Measurements from ENCODE around the gene GRM4.
"Not testable (repeated sequence)": the region's sequence is repeated elsewhere in the genome, so short reads cannot be mapped to it uniquely, and the experiment has no call there.

Gene GRM4

DNA sequence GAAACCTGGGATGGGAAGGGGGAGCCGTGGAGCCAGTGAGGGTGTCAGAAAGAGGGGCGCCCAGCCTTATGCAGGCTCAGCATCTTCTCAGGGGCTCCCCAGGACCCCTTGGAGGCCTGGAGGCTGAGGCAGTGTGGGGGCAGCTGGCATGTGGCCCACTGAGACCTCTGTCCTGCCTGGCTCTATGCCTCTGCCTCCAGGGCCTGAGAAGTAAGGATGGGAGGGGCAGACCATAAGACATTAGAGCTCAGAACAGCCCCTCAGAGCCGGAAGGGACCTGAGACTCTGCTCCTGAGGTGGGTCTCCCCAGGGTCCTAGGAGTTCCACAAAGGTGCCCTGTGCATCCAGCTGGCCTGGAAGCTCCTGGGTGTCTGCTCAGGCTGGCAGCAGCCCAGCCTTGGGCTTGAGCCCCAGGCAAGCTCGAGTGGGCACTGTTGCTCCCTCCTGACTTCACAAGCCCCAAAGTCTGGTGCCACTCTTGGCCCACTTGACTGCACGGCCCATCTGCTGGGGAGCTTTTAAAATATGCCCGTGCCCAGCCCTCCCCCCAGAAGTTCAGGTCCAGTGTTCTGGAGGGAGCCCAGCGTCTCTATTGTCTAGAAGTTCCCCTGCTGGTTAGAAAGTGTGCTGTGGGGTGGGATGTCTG lies 126.8 kb downstream of the GRM4 start:
- DNase-seq = no peak

DNA sequence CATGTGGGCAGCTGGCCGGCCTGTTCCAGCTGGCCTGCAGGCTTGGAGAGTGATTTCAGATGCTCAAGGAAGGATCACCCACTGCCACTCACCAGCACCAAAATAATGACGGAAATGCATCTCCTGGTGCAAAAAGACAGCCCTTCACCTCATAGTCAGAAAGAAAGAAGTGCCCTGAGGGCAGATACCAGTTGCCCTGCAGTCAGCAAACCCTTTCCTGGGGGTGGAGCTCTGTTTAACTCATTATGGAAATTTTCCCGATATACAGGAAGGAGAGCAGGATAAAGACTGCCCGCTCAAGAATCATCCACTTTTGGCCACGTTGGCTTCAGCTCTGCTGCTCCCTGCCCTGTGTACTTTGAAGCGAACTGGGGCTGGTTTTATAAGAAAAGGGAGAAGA lies 127.9 kb downstream of the GRM4 start:
- DNase-seq = no peak

DNA sequence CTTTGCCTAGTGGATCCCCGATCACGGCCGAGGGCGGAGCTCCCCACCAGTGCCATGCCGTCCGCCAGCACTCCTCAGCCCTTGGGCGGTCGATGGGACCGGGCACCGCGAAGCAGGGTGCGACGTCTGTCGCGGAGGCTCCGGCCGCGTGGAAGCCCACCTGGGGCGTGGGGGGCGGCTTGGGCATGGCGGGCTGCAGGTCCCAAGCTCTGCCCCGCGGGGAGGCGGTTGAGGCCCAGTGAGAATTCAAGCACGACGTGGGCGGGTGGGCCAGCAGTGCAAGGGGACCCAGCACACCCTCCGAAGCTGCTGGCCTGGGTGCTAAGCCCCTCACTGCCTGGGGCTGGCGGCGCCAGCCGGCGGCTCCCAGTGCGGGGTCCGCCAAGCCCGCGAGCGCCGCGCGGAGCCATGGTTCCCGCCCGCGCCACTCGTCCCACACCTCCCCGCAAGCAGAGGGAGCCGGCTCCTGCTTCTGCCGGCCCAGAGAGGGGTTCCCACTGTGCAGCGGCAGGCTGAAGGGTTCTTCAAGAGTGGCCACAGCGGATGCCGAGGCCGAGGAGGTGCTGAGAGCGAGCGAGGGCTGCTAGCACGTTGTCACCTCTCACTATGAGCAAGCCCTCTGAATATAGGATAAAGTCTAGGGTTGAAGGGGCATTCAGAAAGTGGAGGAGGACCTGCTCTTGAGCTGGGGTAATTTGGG lies 128.6 kb downstream of the GRM4 start:
- DNase-seq = no peak

DNA sequence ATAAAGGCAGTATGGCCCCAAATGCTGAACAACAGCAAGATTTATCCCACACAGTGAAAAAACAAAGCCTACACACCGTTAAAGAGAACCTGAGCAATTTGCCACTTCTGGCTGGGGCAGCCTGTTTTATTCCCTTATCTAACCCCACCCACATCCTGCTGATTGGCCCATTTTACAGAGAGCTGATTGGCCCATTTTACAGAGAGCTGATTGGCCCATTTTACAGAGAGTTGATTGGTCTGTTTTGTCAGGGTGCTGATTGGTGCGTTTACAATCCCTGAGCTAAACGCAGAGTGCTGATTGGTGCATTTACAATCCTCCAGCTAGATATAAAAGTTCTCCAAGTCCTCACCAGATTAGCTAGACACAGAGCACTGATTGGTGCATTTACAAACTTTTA lies 129.3 kb downstream of the GRM4 start:
- not testable (repeated sequence) for DNase-seq

DNA sequence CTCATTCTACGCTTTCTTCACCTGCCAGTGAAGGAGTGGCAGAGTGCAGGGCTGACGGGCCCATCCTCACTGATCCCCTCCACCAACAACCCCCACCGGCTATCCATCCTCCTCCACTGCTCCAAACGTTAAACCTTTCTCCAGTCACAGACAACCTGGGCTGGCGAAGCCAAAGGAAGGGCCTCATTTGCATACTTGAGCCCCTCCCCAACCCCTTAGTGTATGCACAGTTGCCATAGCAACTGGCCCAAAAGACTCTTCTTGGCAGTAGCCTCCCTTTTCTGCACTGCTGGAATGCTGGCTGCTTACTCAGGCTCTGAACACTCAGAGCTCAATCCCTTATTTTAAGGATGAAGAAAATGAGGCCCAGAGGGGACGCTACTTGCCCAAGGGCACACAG lies 130.3 kb downstream of the GRM4 start:
- DNase-seq = no peak

DNA sequence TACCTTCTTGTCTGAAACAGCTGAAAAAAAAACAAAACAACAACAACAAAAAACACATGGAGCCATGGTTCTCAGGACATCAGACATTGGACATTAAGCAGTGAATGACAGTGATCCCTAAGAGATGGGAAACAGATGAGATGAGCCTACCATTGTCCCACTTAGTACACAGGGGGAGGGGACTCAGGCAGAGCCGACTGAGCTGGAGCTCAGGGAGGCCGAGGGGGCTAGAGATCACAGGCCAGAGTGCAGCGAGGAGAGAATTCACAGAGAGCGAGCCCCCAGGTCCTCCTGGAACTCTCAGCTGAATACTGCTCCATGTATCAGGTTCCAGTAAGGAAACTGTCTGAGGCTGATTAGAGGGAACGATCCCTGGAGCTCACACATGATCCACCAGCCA lies 134.6 kb downstream of the GRM4 start:
- DNase-seq = no peak

DNA sequence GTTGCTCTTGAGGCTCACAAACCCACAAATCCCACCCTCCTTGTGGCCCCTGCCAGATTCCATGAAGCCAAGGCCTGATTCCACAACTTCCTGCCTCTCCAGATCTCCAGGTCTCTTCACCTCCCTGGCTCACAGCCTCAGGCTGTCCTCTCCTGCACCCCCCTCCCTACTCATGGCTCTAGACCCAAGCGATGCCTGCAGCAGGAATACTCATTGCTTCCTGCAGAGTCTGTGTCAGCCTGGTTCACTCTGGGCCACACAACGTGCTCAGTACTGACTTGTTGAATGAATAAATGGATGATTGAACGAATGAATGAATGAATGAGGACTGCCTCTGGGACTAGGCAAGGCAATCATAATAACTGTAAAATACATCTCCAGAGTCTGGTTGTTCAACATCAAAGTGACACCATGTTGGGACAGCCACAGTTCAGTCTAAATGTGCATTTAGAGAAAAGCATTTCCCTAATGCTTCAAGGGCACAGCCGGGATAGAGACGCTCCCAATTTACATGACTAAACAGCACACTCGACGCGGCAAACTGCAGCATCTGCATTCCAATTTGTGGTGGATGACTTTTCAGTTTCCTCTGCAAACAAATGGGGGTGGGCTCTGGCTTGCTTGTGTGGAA lies 139.9 kb downstream of the GRM4 start:
- DNase-seq = no peak

DNA sequence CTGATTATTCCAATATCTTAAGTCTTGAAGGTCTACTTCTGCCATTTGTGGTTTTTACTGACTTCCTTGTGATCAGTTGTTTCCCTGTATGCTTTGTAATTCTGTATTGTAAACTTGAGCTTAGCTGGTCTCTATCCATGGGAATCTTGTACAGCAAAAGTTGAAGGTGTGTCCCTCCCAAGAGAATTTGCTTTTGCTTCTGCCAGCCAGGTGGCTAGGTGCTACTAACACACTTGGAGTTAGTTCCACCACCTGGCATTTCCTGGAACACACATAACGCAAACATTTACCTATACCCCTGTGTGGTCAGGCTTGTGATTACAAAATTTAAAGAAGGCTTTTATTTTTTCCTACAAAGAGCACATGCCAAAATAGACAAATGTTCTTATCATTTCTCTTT lies 141.2 kb downstream of the GRM4 start:
- DNase-seq = no peak

DNA sequence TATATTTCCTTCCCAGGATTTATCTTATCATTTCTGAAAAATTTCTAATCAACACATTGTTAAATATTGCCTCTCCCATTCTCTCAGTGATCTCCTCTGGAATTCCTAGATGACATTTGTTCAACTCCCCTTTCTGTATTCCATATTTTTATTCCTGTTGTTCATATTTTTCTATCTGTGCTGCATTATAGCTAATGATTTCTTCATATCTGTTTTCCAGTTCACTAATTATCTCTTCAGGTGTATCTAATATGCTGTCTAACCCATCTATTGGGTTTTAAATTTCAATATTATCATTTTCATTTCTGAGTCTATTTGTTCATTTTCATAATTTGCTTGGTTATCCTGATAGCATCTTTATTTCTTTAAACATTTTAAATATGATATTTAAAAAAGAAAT lies 141.9 kb downstream of the GRM4 start:
- no peak for DNase-seq

DNA sequence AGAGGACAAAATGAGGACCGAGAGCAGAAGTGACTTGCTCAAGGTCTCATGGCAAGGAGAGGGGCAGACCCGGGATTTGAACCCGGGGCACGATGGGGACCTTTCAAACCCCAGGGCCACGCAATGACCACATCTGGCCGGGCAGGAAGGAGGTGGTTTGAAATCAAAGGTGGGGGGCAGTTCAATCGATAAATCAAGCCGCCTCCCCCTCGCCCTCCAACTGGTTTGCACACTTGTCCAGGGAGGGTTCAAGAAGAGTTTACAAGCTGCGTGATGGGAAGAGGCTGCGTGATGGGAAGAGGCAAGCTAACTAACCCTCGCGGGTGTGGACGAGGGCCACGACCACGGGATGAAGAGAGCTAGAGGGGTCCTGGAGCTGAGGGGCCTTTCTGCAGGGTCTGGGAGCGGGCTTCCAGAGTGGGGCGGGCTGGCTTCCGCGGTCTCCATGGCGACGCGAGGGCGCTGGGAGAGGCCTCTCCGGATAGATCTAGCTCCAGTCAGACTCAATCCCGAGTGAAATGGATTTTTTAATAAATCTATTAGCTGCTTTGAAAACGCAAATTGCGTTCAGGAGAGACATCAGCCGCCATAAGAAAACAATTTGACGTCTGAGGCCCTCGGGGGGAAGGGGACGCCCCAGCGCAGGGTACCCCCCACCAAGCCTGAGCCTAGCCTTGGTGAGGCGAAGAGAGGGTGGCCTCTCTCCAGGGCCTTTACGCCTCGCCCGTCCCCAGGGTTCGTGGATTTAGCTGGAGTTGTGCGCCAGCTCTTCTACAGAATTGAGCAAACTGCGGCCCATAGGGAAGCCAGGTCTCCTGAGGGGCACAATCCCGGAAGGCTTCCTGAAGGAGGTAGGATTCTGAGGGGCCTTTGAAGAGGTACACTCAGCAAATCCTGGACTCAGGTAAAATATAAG lies 143.9 kb downstream of the GRM4 start:
- DNase-seq = no peak

DNA sequence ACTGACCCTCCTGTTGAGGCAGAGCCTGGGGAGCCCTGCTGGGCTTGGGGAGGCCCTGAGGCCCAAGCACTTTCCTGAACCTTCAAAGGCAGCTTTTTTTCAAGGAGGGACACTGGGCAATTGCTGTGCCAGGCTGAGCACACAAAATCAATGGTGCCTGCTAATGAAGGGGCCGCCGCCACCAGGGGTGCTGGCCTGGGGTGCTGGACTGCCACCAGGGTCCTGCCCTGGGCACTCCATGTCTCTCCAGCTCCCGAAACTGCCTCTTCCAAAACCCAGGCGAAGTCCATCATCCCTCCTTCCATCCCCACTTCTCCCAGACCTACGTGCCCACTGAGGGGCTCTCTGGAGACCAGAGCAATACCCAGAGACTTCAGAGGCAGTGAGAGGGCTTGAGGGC lies 145.6 kb downstream of the GRM4 start:
- DNase-seq = no peak

DNA sequence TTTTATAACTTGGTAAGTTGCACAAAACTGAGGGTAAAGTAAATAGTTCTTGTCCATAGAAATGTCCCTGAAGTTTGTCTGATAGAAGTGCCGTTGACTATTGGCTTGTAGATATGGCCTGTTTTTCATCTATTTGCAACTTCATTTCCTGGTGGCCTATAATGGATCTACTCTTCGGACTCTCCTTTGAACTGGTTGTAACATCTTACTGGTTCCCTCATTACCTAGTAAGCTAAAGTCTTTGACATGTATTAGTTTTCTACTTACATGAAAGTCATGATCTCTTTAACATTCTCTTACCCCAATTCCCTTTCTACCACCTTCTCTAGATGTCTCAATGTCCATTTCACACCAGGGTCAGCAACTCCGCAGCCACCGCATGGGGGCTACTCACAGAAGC lies 146.3 kb downstream of the GRM4 start:
- no peak for DNase-seq

DNA sequence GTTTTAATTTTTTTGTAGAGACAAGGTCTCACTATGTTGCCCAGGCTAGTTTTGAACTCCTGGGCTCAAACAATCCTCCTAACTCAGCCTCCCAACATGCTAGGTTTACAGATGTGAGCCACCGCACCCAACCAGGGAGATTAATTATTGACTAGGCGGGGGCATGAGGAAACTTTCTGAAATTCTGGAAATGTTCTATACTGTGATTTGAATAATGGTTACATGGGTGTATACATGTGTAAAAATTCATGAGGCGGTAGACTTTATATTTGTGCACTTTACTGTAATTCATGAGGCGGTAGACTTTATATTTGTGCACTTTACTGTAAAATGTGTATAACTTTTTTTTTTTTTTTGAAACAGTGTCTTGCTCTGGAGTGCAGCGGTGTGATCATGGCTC lies 147.2 kb downstream of the GRM4 start:
- no peak for DNase-seq

DNA sequence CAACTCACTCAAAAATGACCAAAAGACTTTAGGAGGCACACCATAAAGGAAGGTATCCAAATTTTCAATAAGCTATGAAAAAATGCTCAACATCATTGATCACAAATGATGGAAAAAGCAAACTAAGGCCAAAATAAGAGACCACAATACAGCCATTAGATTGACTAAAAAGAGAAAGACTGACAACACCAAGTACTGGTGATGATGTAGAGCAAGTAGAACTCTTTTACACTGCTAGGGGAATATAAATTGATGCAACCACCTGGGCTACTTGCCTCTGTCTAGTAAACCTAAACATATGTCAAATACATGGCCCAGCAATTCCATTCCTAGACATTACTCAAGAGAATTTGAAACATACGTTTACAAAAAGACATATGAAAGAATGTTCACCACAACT lies 148.6 kb downstream of the GRM4 start:
- DNase-seq = no peak

DNA sequence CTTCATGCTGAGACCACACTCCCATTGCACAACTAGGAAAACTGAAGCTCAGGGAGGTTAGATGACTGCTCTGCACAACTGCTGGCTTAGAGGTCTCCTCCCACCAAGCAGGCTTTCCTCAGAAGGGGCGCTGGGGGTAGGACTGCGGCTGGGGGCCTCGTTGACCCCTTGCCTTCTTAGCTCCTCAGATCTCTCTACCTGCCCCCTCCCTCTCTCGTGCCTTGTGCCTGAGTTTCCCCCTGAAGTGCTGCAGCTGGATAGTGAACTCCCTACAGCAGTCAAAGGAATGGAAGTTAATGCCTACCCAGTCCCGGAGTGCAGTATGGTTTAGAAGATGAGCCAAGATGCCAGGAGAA lies 149.8 kb downstream of the GRM4 start:
- DNase-seq = no peak

DNA sequence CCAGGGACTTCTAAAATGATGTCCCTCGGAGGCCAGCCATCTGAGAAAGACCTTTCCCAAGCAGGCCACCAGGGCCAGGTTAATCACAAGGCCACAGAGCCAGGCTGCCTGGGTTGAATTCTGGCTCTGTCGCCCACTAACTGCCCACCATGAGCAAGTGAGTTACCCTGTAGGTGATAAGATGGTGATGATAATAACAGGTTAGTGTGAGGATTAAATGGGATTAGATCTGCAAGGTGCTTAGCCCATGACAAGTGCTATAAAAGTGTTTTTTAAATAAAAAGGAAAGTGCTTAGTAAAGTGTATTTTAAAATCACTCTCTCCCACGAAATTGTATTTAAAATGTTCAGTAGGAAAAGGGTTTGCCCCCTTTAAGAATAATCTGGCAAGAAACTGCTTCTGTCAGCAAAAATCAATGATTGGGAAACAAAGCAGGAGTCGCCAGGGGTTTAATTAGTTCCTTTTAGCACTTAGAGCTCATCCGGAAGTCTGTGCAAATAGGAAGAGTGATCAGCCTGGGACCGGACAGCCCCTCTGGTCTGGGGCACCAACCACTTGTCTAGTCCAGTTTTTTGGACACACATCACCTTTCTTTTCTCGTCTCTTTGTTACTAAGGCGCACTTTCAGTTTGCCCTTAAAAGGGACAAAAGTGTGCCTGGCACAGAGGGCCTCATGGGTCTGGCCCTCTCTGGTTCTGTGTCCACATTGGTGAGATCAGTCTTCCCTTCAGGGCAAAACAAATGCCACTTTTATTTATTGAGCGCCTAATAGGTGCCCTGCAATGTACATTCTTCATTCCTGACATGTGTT lies 150.4 kb downstream of the GRM4 start:
- no peak for DNase-seq

DNA sequence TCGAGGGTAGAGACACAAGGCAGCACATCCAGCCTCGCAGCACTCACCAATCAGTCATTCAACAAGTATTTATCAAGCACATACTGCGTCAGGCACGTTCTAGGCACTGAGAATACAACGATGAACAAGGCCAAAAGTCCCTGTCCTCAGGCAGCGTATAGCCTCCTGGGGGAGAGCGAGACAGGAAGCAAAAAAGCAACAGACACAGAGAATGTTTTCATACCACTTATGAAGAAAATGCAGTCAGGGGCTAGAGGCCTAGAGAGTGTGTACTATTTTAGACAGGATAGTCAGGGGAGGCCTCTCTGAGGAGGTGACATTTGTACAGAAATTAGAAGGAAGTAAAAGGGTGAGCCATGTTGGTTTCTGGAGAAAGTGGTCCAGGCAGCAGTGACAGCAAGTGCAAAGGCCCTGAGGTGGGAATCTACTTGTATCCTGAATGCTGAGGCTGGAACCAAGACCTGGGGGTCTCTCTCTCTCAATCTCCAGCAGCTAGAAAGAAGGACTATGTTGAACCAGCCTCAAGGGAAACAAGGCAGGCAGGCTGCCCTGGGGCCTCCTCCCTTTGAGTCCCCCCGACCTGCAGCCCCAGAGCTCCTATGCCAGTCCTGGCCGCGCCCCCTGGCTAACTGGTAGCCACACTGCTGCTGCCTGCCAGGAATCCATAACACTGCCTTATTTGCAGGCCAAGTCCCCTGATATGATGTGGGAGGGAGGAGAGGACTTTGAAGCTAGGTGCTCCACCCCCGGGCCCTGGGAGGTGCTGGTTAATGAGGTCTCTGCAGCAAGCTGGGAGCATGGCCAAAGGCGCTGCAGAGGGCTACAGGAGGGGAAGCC lies 151.2 kb downstream of the GRM4 start:
- DNase-seq = no peak

DNA sequence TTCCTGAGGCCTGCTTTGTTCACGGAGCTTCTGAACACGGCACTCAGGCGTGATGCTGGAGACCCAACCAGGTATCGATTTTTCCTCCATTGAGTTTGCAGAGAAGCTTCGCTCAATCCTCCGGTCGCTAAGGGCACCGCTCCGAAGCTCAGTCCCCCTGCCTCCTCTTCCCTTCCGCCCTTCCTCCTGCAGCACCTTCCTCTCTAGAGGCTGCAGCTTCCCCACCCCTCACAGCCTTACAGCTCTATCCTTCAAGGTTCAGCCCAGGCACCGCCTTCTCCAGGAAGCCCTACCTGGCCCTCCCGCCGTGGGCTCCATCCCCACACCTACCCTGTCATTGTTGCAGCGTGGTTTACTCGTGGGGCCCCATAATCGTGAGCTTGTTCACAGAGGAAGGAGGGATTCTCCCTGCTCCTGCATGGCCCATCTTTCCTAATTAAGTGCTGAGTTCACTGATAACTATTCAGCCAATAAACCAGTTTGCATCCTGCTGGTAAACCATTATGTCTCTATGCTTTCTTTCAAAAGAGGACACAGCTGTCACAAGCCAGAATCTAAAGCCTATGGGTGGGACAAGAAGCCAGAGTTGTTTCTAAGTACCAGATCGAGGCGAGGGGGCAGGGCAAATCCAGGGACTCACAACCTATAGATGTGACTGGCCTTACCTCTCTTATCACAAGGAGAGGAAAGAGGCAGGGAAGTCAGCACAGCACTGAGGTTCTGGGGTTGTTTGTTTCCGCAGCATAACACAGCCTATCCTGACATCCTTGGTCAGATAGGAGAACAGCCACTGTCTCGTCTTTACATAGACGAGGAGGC lies 152.0 kb downstream of the GRM4 start:
- DNase-seq = no peak

DNA sequence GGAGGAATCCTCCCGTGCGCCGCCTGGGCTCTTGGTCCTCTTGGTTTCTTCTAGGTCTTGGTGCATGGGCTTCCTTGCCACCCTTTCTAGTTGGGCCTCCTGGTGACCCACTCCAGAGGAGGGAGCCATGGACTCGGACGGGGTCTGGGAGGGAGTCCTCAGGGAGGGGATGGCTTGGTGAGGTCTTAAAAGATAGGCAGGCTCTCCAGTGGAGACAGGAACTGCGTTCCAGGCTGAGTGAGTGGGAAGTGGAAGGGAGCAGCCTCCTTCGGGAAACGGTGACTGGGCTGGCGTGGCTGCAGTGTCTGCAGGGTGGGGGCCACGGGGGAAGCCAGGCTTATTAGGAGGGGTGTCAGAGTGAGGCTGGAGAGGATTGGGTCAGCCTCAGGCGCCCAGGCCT lies 152.8 kb downstream of the GRM4 start:
- no peak for DNase-seq

DNA sequence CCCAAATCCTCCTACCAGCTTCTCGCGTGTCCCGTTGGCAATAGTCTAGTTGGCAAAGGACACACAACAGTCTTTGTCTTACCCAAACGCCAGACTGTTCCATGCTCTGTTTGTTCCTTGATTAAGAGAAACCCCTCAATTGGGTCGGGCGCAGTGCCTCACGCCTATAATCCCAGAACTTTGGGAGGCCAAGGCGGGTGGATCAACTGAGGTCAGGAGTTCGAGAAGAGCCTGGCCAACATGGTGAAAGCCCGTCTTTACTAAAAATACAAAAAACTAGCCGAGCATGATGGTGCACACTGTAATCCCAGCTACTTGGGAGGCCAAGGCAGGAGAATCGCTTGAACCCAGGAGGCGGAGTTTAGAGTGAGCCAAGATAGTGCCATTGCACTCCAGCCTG lies 153.7 kb downstream of the GRM4 start:
- no peak for DNase-seq

DNA sequence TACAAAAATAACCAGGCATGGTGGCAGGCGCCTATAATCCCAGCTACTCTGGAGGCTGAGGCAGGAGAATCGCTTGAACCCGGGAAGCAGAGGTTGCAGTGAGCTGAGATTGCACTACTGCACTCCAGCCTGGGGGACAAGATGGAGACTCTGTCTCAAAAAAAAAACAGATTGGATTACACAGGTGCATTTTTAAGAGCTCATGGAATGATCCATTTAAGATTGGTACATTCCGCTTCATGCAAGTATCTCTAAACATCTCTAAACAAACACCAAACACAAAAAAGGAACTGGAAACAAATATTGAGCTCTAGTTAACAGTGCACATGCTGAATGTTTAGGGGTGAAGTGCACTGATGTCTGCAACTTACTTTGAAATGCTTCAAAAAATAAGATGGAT lies 154.3 kb downstream of the GRM4 start:
- no peak for DNase-seq

Measured in activated gamma-delta T cell (primary cell).